Measurements from ENCODE around the gene SLC25A33. TPM values are rescaled to one million over a fixed set of nuclear protein-coding genes. Genes with fewer than 3 reads are reported as not detected.

SLC25A33 gene
- 8.8 to 9.3 TPM (median 9.2 TPM) in 3 replicates for total RNA-seq (2021)
- Bru-seq, nascent RNA = percentile 76 among the genes with signal in this experiment
- long read RNA-seq, experiment 1, transcript SLC25A33-201 (7 exons, 3,854 nt) = major isoform, 64 of 88 reads
- long read RNA-seq, experiment 1, partial matches to known transcripts = 6 of 88 reads
- long read RNA-seq, experiment 1, other reads (novel, unspliced or antisense) = 18 of 88 reads
- long read RNA-seq, experiment 2, transcript SLC25A33-201 (7 exons, 3,854 nt) = major isoform, 37 of 49 reads
- long read RNA-seq, experiment 2, partial matches to known transcripts = 4 of 49 reads
- long read RNA-seq, experiment 2, other reads (novel, unspliced or antisense) = 8 of 49 reads
- long read RNA-seq, experiment 3, partial matches to known transcripts = 1 of 1 reads
- long read RNA-seq, experiment 3, other reads (novel, unspliced or antisense) = 0 of 1 reads

GRCh38 chr1:9539165-9539828 is at the start of gene SLC25A33:
TSS of gene SLC25A33 (plus strand) at chr1:9539465. CDS start at chr1:9539692, 227 bp downstream.
- peaks cover 11% of the 10 kb centered on the region for H3K36me3 Mint-ChIP-seq
- H3K4me1 Mint-ChIP-seq = peaks cover 28% of the 10 kb centered on the region
- H3K9me3 Mint-ChIP-seq = no peaks in the 10 kb centered on the region
- POLR2A ChIA-PET = interaction anchor here (0.6 kb wide), 1 partner anchor 15 kb away, joined by 4 read pairs; no protein-coding TSS in a partner anchor
- H3K4me3 Mint-ChIP-seq = peak within 1 kb of the TSS; percentile 95
- CTCF ChIA-PET = interaction anchor here (1.0 to 1.1 kb wide), 2 partner anchors 9 to 34 kb away, joined by 3 to 4 read pairs; no protein-coding TSS in a partner anchor
- DNase-seq (ENCODE audit: low spot score) (peak; percentile 98), ATAC-seq (peak; percentile 98)
- peak within 1 kb of the TSS; percentile 93 for H3K27ac Mint-ChIP-seq
- H3K27me3 Mint-ChIP-seq (ENCODE audit: low read depth) = no peaks in the 10 kb centered on the region
- TF ChIP-seq, protein P1, sequence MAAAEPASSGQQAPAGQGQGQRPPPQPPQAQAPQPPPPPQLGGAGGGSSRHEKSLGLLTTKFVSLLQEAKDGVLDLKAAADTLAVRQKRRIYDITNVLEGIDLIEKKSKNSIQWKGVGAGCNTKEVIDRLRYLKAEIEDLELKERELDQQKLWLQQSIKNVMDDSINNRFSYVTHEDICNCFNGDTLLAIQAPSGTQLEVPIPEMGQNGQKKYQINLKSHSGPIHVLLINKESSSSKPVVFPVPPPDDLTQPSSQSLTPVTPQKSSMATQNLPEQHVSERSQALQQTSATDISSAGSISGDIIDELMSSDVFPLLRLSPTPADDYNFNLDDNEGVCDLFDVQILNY (CRISPR knock-in tag; IDR thresholded peaks at IDR 0.05) = peak; percentile 65; the same call in 1 of the 2 replicates
- no peak for TF ChIP-seq SOX15 (CRISPR knock-in tag; IDR thresholded peaks at IDR 0.05)
- 0 out of 2 replicates have a peak, but pooled peaks have one; percentile 20 for TF ChIP-seq ATF1 (CRISPR knock-in tag; IDR thresholded peaks at IDR 0.05)
- TF ChIP-seq KAT7 (CRISPR knock-in tag; IDR thresholded peaks at IDR 0.05; ENCODE audit: borderline replicate concordance) = peak; percentile 88; the same call in 1 of the 2 replicates
- TF ChIP-seq ERG (CRISPR knock-in tag; IDR thresholded peaks at IDR 0.05) = no peak
- no peak for TF ChIP-seq FOXJ3 (CRISPR knock-in tag; IDR thresholded peaks at IDR 0.05; ENCODE audit: borderline replicate concordance)
- 0 out of 2 replicates have a peak, but pooled peaks have one; percentile 58 for TF ChIP-seq NR3C1 (CRISPR knock-in tag; conservative IDR thresholded peaks at IDR 0.05; ENCODE audit: low read depth)
- peak; percentile 59; the same call in 1 of the 2 replicates for TF ChIP-seq MAX (CRISPR knock-in tag; IDR thresholded peaks at IDR 0.05)
- TF ChIP-seq TP53 (CRISPR knock-in tag; IDR thresholded peaks at IDR 0.05) = no peak; the same call in 1 of the 2 replicates
- peak; percentile 97 for TF ChIP-seq USF2 (CRISPR knock-in tag; IDR thresholded peaks at IDR 0.05)
- peak; percentile 74; the same call in 1 of the 2 replicates for TF ChIP-seq TEAD1 (CRISPR knock-in tag; IDR thresholded peaks at IDR 0.05)
- TF ChIP-seq ESRRA (CRISPR knock-in tag; IDR thresholded peaks at IDR 0.05; ENCODE audit: borderline replicate concordance) = peak; percentile 59; the same call in 1 of the 2 replicates
- TF ChIP-seq GABPB1 (CRISPR knock-in tag; IDR thresholded peaks at IDR 0.05) = peak; percentile 31; the same call in 1 of the 2 replicates
- TF ChIP-seq ETV6 (CRISPR knock-in tag; IDR thresholded peaks at IDR 0.05) = peak; percentile 89; the same call in 1 of the 2 replicates
- peak; percentile 92; the same call in 1 of the 2 replicates for TF ChIP-seq CREM (CRISPR knock-in tag; IDR thresholded peaks at IDR 0.05)
- peak; percentile 48; the same call in 1 of the 2 replicates for TF ChIP-seq ARID4B (CRISPR knock-in tag; IDR thresholded peaks at IDR 0.05; ENCODE audit: borderline replicate concordance)
- TF ChIP-seq ZNF219 (CRISPR knock-in tag; IDR thresholded peaks at IDR 0.05; ENCODE audit: borderline replicate concordance) = no peak
- TF ChIP-seq, protein P2, sequence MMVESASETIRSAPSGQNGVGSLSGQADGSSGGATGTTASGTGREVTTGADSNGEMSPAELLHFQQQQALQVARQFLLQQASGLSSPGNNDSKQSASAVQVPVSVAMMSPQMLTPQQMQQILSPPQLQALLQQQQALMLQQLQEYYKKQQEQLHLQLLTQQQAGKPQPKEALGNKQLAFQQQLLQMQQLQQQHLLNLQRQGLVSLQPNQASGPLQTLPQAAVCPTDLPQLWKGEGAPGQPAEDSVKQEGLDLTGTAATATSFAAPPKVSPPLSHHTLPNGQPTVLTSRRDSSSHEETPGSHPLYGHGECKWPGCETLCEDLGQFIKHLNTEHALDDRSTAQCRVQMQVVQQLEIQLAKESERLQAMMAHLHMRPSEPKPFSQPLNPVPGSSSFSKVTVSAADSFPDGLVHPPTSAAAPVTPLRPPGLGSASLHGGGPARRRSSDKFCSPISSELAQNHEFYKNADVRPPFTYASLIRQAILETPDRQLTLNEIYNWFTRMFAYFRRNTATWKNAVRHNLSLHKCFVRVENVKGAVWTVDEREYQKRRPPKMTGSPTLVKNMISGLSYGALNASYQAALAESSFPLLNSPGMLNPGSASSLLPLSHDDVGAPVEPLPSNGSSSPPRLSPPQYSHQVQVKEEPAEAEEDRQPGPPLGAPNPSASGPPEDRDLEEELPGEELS (CRISPR knock-in tag; IDR thresholded peaks at IDR 0.05) = peak; percentile 78; the same call in 1 of the 2 replicates
- peak; percentile 79 for TF ChIP-seq FOXK1 (CRISPR knock-in tag; IDR thresholded peaks at IDR 0.05)
- TF ChIP-seq NFE2L1 (CRISPR knock-in tag; IDR thresholded peaks at IDR 0.05) = peak; percentile 52; the same call in 1 of the 2 replicates
- no peak for TF ChIP-seq TEAD4 (CRISPR knock-in tag; IDR thresholded peaks at IDR 0.05)
- no peak for TF ChIP-seq SMAD3 (CRISPR knock-in tag; IDR thresholded peaks at IDR 0.05; ENCODE audit: borderline replicate concordance)
- peak; percentile 91 for TF ChIP-seq FOXP1 (CRISPR knock-in tag; IDR thresholded peaks at IDR 0.05; ENCODE audit: borderline replicate concordance)
- peak; percentile 92 for TF ChIP-seq USF1 (CRISPR knock-in tag; IDR thresholded peaks at IDR 0.05)
- no peak for TF ChIP-seq ZNF396 (CRISPR knock-in tag; IDR thresholded peaks at IDR 0.05; ENCODE audit: borderline replicate concordance)

Measured in WTC11 (cell line).